Coronary artery (tissue), 2 donors: Measurements from ENCODE around the gene ADGRL3.
"Not testable (repeated sequence)": the region's sequence is repeated elsewhere in the genome, so short reads cannot be mapped to it uniquely, and the experiment has no call there.

Source experiments
- DNase-seq: peaks from one replicate; pipeline ENCODE4 v3.0.0-alpha.2; 2017; ENCODE audit warnings: low spot score
- H3K27ac ChIP-seq, 2 donors: fragments of 200-600 bp; sonication (generic); one replicate each; pipeline ENCODE4 v1.5.1; 2016 to 2019
- H3K4me3 ChIP-seq: fragments of 200-600 bp; sonication (generic); 2 replicates; pipeline ENCODE4 v1.5.1; 2016; ENCODE audit warnings: mild to moderate bottlenecking, moderate library complexity
- CTCF ChIP-seq: fragments of 200-600 bp; sonication (generic); IDR thresholded peaks from one replicate; pipeline ENCODE4 v1.5.1; 2019; ENCODE audit warnings: antibody characterized with exemption

ADGRL3 gene

GRCh38 chr4:61203436-61203790, 3.3 kb downstream of the ADGRL3 start:
- TF ChIP-seq CTCF = no peak
- Histone ChIP-seq H3K27ac (peak overlapping the region in 1 of 2 donors; percentile 74), H3K4me3 (peak overlapping the region; percentile 89)
- DNase-seq = no peak

GRCh38 chr4:61204353-61205060, 4.4 kb downstream of the ADGRL3 start:
- Histone ChIP-seq H3K4me3 (no peak overlapping the region), H3K27ac (no peak overlapping the region)
- DNase-seq = no peak
- no peak for TF ChIP-seq CTCF

GRCh38 chr4:61205066-61205465, 4.9 kb downstream of the ADGRL3 start:
- no peak for TF ChIP-seq CTCF
- Histone ChIP-seq H3K27ac (no peak overlapping the region), H3K4me3 (no peak overlapping the region)
- DNase-seq = no peak

GRCh38 chr4:61207156-61207555, 7.0 kb downstream of the ADGRL3 start:
- not testable (repeated sequence) for H3K4me3 ChIP-seq, DNase-seq, H3K27ac ChIP-seq

- no peak for DNase-seq
These were observed 10.2 kb downstream of the ADGRL3 start for GRCh38 chr4:61210186-61210939.

DNA sequence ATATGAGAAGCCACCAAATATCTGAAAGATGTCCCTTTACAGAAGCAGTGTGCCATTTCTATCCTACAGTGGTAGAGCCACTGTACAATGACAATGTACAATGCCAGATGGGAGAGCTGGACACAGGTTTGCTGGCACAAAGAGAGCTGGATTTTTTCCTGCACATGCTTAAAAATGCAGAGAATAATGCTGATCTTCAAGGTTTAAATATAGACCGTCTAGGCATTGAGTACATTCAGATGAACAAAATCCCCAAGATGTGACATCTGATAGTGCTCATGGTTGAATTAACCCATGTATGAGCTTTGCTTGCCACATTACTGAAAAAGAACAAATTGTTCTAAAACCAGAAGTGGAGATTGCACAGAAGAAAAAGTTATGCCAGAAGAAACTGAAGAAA, 11.7 kb downstream of the ADGRL3 start:
- Histone ChIP-seq H3K4me3 (no peak overlapping the region), H3K27ac (no peak overlapping the region)
- DNase-seq = no peak
- no peak for TF ChIP-seq CTCF

More at GRCh38 chr4:61210186-61210939, 10.2 kb downstream of the ADGRL3 start:
- no peak for TF ChIP-seq CTCF
- Histone ChIP-seq H3K4me3 (no peak overlapping the region), H3K27ac (no peak overlapping the region)

- DNase-seq = no peak
- no peak for TF ChIP-seq CTCF
- H3K27ac ChIP-seq = no peak overlapping the region
These were observed 12.7 kb downstream of the ADGRL3 start for GRCh38 chr4:61212788-61213187.

More at GRCh38 chr4:61212788-61213187, 12.7 kb downstream of the ADGRL3 start:
- H3K4me3 ChIP-seq = no peak overlapping the region
